HG03139 (cell line): ENCODE data around the gene SORL1-AS1.

ENCODE experiments used
- ATAC-seq: cut with Tn5 transposase; IDR thresholded peaks from one replicate; pipeline ENCODE4 v1.9.1; 2021; ENCODE audit not compliant: unreplicated experiment

Gene SORL1-AS1

GRCh38 chr11:121452609-121453150, at the start of gene SORL1-AS1:
Gene SORL1-AS1 (minus strand): TSS chr11:121452967.
- peak; percentile 14 for ATAC-seq

- ATAC-seq = no peak
Observed at GRCh38 chr11:121500717-121501116, 48.0 kb upstream of the SORL1-AS1 start.

- no peak for ATAC-seq
Observed at GRCh38 chr11:121500275-121500674, 47.5 kb upstream of the SORL1-AS1 start.

- no peak for ATAC-seq
Observed at GRCh38 chr11:121499405-121499804, 46.6 kb upstream of the SORL1-AS1 start.

GRCh38 chr11:121497176-121497998, 44.6 kb upstream of the SORL1-AS1 start:
- no peak for ATAC-seq

GRCh38 chr11:121494355-121495099, 41.8 kb upstream of the SORL1-AS1 start:
- ATAC-seq = peak; percentile 73

GRCh38 chr11:121489823-121490222, 37.1 kb upstream of the SORL1-AS1 start:
- ATAC-seq = no peak

GRCh38 chr11:121488641-121489040, 35.9 kb upstream of the SORL1-AS1 start:
- ATAC-seq = no peak

- no peak for ATAC-seq
Observed at GRCh38 chr11:121488170-121488569, 35.4 kb upstream of the SORL1-AS1 start.

- ATAC-seq = no peak
Observed at GRCh38 chr11:121487191-121487590, 34.4 kb upstream of the SORL1-AS1 start.

GRCh38 chr11:121486054-121486453, 33.3 kb upstream of the SORL1-AS1 start:
- no peak for ATAC-seq

- no peak for ATAC-seq
Observed at GRCh38 chr11:121485216-121485615, 32.4 kb upstream of the SORL1-AS1 start.

GRCh38 chr11:121483805-121484480, 31.2 kb upstream of the SORL1-AS1 start:
- no peak for ATAC-seq

GRCh38 chr11:121482231-121483129, 29.7 kb upstream of the SORL1-AS1 start:
- ATAC-seq = peak; percentile 82

GRCh38 chr11:121481484-121482230, 28.9 kb upstream of the SORL1-AS1 start:
- ATAC-seq = peak; percentile 61

- ATAC-seq = no peak
Observed at GRCh38 chr11:121479698-121480238, 27.0 kb upstream of the SORL1-AS1 start.

GRCh38 chr11:121478895-121479697, 26.3 kb upstream of the SORL1-AS1 start:
- no peak for ATAC-seq

- ATAC-seq = no peak
Observed at GRCh38 chr11:121478226-121478894, 25.6 kb upstream of the SORL1-AS1 start.
